Transverse colon (tissue), 4 donors: ENCODE data around the gene GADL1. TPM values are rescaled to one million over a fixed set of nuclear protein-coding genes. Genes with fewer than 3 reads are reported as not detected.

Source experiments
- DNase-seq: peaks from one replicate; pipeline ENCODE4 v3.0.0-alpha.2; 2019
- H3K27ac ChIP-seq, 4 donors: fragments of 200-600 bp; sonication (generic); 2 replicates each; pipeline ENCODE4 v1.5.1; 2016 to 2018; ENCODE audit warnings: inconsistent platforms in 4 of 4
- H3K27me3 ChIP-seq: fragments of 200-600 bp; sonication (generic); 2 replicates; pipeline ENCODE4 v1.5.1; 2017; ENCODE audit warnings: inconsistent platforms
- H3K36me3 ChIP-seq, 4 donors: fragments of 200-600 bp; sonication (generic); 2 replicates each; pipeline ENCODE4 v1.5.1; 2017 to 2019; ENCODE audit warnings: inconsistent platforms in 4 of 4
- H3K4me1 ChIP-seq, 4 donors: fragments of 200-600 bp; sonication (generic); 2 replicates each; pipeline ENCODE4 v1.5.1; 2017 to 2020; ENCODE audit warnings: inconsistent platforms in 4 of 4
- H3K4me3 ChIP-seq, 4 donors: fragments of 200-600 bp; sonication (generic); 1 replicate in 1 of 4; 2 replicates in 3 of 4; pipeline versions ENCODE4 v1.5.1 to v1.6.1; 2017 to 2019; ENCODE audit warnings: inconsistent platforms in 4 of 4
- H3K9me3 ChIP-seq, 2 donors: fragments of 200-600 bp; sonication (generic); 2 replicates each; pipeline ENCODE4 v1.5.1; 2017 to 2019; ENCODE audit warnings: inconsistent platforms in 2 of 2
- CTCF ChIP-seq, 5 experiments: fragments of 200-600 bp in 3 of 5; fragments of 450-650 bp in 2 of 5; sonication (generic) in 3 of 5; IDR thresholded peaks; 1 replicate in 2 of 5; 2 replicates in 3 of 5; pipeline ENCODE4 v1.5.1; 2016 to 2017; ENCODE audit warnings: antibody characterized with exemption in 5 of 5, inconsistent platforms in 3 of 5, mild to moderate bottlenecking in 2 of 5, moderate library complexity in 1 of 5
- EP300 ChIP-seq: sonication (generic); formaldehyde crosslinking; IDR thresholded peaks from one replicate; pipeline ENCODE4 v1.6.1; 2017; ENCODE audit warnings: antibody characterized with exemption, low read depth
- POLR2A ChIP-seq: fragments of 450-650 bp; IDR thresholded peaks from one replicate; pipeline ENCODE4 v1.6.1; 2016; ENCODE audit warnings: antibody characterized with exemption, mild to moderate bottlenecking, moderate library complexity
- POLR2AphosphoS5 ChIP-seq, 3 donors: sonication (generic); formaldehyde crosslinking; IDR thresholded peaks; one replicate each; pipeline ENCODE4 v1.6.1; 2016; ENCODE audit warnings: antibody characterized with exemption in 3 of 3
- WGBS, 2 donors: methylation state at CpG; one replicate each; pipeline ENCODE4 v1.1.5; 2018; ENCODE audit warnings: low coverage in 1 of 2; 5-methylcytosine and 5-hydroxymethylcytosine counted together
- in situ Hi-C, 4 donors: fragments of 200-750 bp; cut with MboI; loops; one replicate each; pipeline versions ENCODE4 v1.15.0 to v1.15.1; 2017; ENCODE audit warnings: low sequenced_read_pairs in 3 of 4, low pct_ligation_motif_present in 1 of 4, low pct_unique_long_range_greater_than_20kb in 1 of 4
- intact Hi-C: fragments of 100-400 bp; cut with DNase I; formaldehyde crosslinking; loops from one replicate; pipeline ENCODE4 v1.15.1; 2023; ENCODE audit warnings: low total_unique reads
- total RNA-seq, 4 donors: library from RNA; depleted of rRNA; stranded (reverse); fragments of >200 nt; gene quantifications; one replicate each; pipeline ENCODE4 v1.1.0, GENCODE V29; 2016

Gene GADL1
- total RNA-seq, 4 donors from 2014 or later = not detected

- Histone ChIP-seq H3K36me3 (peaks cover 0 to 31% (median 14%) of the 10 kb centered on the region in 4 donors), H3K27me3 (no peaks in the 10 kb centered on the region), H3K9me3 (no peaks in the 10 kb centered on the region), H3K4me3 (no peak overlapping the region), H3K4me1 (peaks cover 27 to 68% (median 47%) of the 10 kb centered on the region in 4 donors), H3K27ac (peak overlapping the region; percentile 51 to 78 (median 70))
- in situ Hi-C loops (loop anchor here in 1 of 4 donors (25.0 kb wide), 1 partner anchor 169 kb away; no protein-coding TSS in a partner anchor), intact Hi-C loops (loop anchor here (10.0 kb wide), 2 partner anchors 66 to 166 kb away; no protein-coding TSS in a partner anchor)
- no peak for TF ChIP-seq POLR2A
- TF ChIP-seq EP300 = no peak
- no peak for TF ChIP-seq CTCF (IDR thresholded peaks at IDR 0.05)
- TF ChIP-seq POLR2AphosphoS5 (IDR thresholded peaks at IDR 0.05) = no peak
- DNase-seq = no peak
- 58 to 74% methylated on average over 11 to 18 of the region's 18 CpGs for WGBS, 2 donors
These were observed 213.4 kb downstream of the GADL1 start for GRCh38 chr3:30680789-30681648.

- no peaks in the 10 kb centered on the region for H3K9me3 ChIP-seq
- in situ Hi-C loops = loop anchor here in 2 of 4 donors (10.0 to 25.0 kb wide), 2 partner anchors 54 to 167 kb away; no protein-coding TSS in a partner anchor
- no peak for TF ChIP-seq CTCF (IDR thresholded peaks at IDR 0.05)
- no peak for TF ChIP-seq POLR2AphosphoS5 (IDR thresholded peaks at IDR 0.05)
- TF ChIP-seq EP300 = no peak
- TF ChIP-seq POLR2A = no peak
- no peak for DNase-seq
- intact Hi-C loops = no loop called here
- peaks cover 17 to 51% (median 40%) of the 10 kb centered on the region in 4 donors for H3K4me1 ChIP-seq
- no peaks in the 10 kb centered on the region for H3K27me3 ChIP-seq
- H3K4me3 ChIP-seq = no peak overlapping the region
- H3K27ac ChIP-seq = peak overlapping the region; percentile 4 to 78 (median 60)
- peaks cover 0 to 49% (median 20%) of the 10 kb centered on the region in 4 donors for H3K36me3 ChIP-seq
These were observed 215.4 kb downstream of the GADL1 start for GRCh38 chr3:30679045-30679444.

DNA sequence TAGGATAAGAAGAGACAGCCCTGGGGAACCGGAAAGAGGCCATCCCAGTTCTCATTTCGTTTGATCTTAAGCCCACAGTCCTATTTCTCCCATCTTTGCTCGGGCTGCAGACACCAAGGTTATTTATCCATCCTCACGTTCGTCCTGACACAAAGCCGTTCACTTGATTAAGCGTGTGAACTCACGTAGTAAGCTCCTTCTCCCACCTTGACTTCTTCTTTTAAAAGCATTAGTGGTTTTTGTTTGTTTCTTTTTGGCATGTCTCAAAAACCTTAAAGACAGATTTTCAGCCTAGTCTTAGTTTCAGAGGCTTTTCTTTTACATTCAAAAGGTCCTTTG is 217.1 kb downstream of the GADL1 start:
- Histone ChIP-seq H3K36me3 (peaks cover 0 to 51% (median 23%) of the 10 kb centered on the region in 4 donors), H3K27ac (peak overlapping the region in 3 of 4 donors; percentile 11 to 42 (median 26)), H3K4me3 (no peak overlapping the region), H3K27me3 (no peaks in the 10 kb centered on the region), H3K9me3 (no peaks in the 10 kb centered on the region), H3K4me1 (peaks cover 13 to 51% (median 35%) of the 10 kb centered on the region in 4 donors)
- 76 to 80% methylated on average over 8 of the region's 8 CpGs for WGBS, 2 donors
- in situ Hi-C loops (loop anchor here in 2 of 4 donors (10.0 to 25.0 kb wide), 2 partner anchors 53 to 165 kb away; no protein-coding TSS in a partner anchor), intact Hi-C loops (no loop called here)
- TF ChIP-seq CTCF (IDR thresholded peaks at IDR 0.05) (no peak), POLR2AphosphoS5 (IDR thresholded peaks at IDR 0.05) (no peak), POLR2A (no peak), EP300 (no peak)
- DNase-seq = no peak
